Suprapubic skin (tissue), 3 donors: ENCODE data around the gene XPO1.

Experiments
- CTCF ChIP-seq, 2 donors: fragments of 200-600 bp in 1 of 2; fragments of 450-650 bp in 1 of 2; sonication (generic) in 1 of 2; IDR thresholded peaks; one replicate each; pipeline ENCODE4 v1.5.1; 2016 to 2019; ENCODE audit warnings: antibody characterized with exemption in 2 of 2, mild to moderate bottlenecking in 1 of 2, moderate library complexity in 1 of 2
- EP300 ChIP-seq: sonication (generic); formaldehyde crosslinking; IDR thresholded peaks from one replicate; pipeline ENCODE4 v1.6.1; 2017; ENCODE audit warnings: antibody characterized with exemption

- no peak for TF ChIP-seq CTCF (IDR thresholded peaks at IDR 0.05)
- no peak for TF ChIP-seq EP300
Observed at GRCh38 chr2:61465045-61465444, 73.1 kb downstream of the XPO1 start.
